Measurements from ENCODE around the gene RALGAPA1.
"Not testable (repeated sequence)": the region's sequence is repeated elsewhere in the genome, so short reads cannot be mapped to it uniquely, and the experiment has no call there.

DNA sequence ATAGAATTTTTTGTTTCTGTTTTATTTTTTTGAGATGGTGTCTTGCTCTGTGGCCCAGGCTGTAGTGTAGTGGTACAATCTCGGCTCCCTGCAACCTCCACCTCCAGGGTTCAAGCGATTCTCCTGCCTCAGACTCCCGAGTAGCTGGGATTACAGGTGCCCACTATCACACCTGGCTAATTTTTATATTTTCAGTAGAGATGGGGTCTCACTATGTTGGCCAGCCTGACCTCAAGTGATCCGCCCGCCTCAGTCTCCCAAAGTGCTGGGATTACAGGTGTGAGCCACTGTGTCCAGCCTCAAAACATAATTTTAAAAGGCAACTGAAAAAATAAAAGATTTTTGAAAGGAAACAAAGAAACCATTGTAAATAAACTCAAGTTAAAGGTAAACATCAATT is 31.5 kb downstream of the RALGAPA1 start:
- TF ChIP-seq CTBP1 (IDR thresholded peaks at IDR 0.05; ENCODE audit: borderline replicate concordance); ARNT (IDR thresholded peaks at IDR 0.05); SUZ12 (IDR thresholded peaks at IDR 0.05); SP1 (IDR thresholded peaks at IDR 0.05); NFRKB (IDR thresholded peaks at IDR 0.05); FOXA1 (IDR thresholded peaks at IDR 0.05); ZNF384 (IDR thresholded peaks at IDR 0.05); L3MBTL2 (conservative IDR thresholded peaks at IDR 0.05); FOXM1 (IDR thresholded peaks at IDR 0.05; ENCODE audit: borderline replicate concordance); BHLHE40 (IDR thresholded peaks at IDR 0.05; ENCODE audit: borderline replicate concordance); TARDBP (IDR thresholded peaks at IDR 0.05); ELF4 (IDR thresholded peaks at IDR 0.05); HDGF (IDR thresholded peaks at IDR 0.05; ENCODE audit: borderline replicate concordance): not testable (repeated sequence)
- TF ChIP-seq, protein P1, sequence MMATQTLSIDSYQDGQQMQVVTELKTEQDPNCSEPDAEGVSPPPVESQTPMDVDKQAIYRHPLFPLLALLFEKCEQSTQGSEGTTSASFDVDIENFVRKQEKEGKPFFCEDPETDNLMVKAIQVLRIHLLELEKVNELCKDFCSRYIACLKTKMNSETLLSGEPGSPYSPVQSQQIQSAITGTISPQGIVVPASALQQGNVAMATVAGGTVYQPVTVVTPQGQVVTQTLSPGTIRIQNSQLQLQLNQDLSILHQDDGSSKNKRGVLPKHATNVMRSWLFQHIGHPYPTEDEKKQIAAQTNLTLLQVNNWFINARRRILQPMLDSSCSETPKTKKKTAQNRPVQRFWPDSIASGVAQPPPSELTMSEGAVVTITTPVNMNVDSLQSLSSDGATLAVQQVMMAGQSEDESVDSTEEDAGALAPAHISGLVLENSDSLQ (IDR thresholded peaks at IDR 0.05): not testable (repeated sequence)

All from HEK293T (cell line).